LNCAP (cell line): ENCODE measurements around the gene FAM171A1.

Experiments used
- CTCF ChIP-seq: fragments of 450-650 bp; IDR thresholded peaks from 2 replicates; pipeline ENCODE4 v1.5.1; 2017; ENCODE audit warnings: mild to moderate bottlenecking

The FAM171A1 gene

GRCh38 chr10:15262036-15262713 is 108.9 kb downstream of the FAM171A1 start:
- TF ChIP-seq CTCF: no peak; the same call in 1 of the 2 replicates

GRCh38 chr10:15259136-15259535 is 112.0 kb downstream of the FAM171A1 start:
- no peak for TF ChIP-seq CTCF

GRCh38 chr10:15258255-15258654 is 112.8 kb downstream of the FAM171A1 start:
- TF ChIP-seq CTCF: no peak

GRCh38 chr10:15255961-15256360 is 115.1 kb downstream of the FAM171A1 start:
- no peak for TF ChIP-seq CTCF

GRCh38 chr10:15254808-15255648 is 116.1 kb downstream of the FAM171A1 start:
- no peak for TF ChIP-seq CTCF

- TF ChIP-seq CTCF: no peak
These were observed 116.9 kb downstream of the FAM171A1 start for GRCh38 chr10:15253951-15254807.

GRCh38 chr10:15252396-15252795 is 118.7 kb downstream of the FAM171A1 start:
- no peak for TF ChIP-seq CTCF
